Activated CD8-positive, alpha-beta T cell treated with anti-CD3 and anti-CD28 coated beads for 36 hours (primary cell): ENCODE results near the gene SRL. TPM values are rescaled to one million over a fixed set of nuclear protein-coding genes. Genes with fewer than 3 reads are reported as not detected.

Experiments
- ATAC-seq: fragments of 200-7000 bp; cut with Tn5 transposase; one replicate; pipeline ENCODE4 v1.10.0; 2021; ENCODE audit warnings: mild to moderate bottlenecking, moderate library complexity
- CTCF ChIA-PET: fragments of 350-600 bp; sonication (Branson Sonifier 250); formaldehyde crosslinking; loops from one replicate; lab custom pipeline; 2021; ENCODE audit warnings: antibody characterized with exemption; lab: Charles Lee
- POLR2A ChIA-PET: fragments of 350-600 bp; sonication (Branson Sonifier 250); formaldehyde crosslinking; loops from one replicate; lab custom pipeline; 2021; ENCODE audit warnings: antibody characterized with exemption; lab: Charles Lee
- DNase-seq: peaks from one replicate; pipeline ENCODE4 v3.0.0-alpha.2; 2020
- H3K27ac Mint-ChIP-seq: one replicate; pipeline ENCODE4 v1.8.0; 2021; ENCODE audit warnings: mild to moderate bottlenecking, mixed read lengths
- H3K27me3 Mint-ChIP-seq: one replicate; pipeline ENCODE4 v1.8.0; 2021; ENCODE audit warnings: mixed read lengths
- H3K36me3 Mint-ChIP-seq: one replicate; pipeline ENCODE4 v1.8.0; 2021; ENCODE audit warnings: low read depth, mixed read lengths
- H3K4me1 Mint-ChIP-seq: one replicate; pipeline ENCODE4 v1.8.0; 2021; ENCODE audit warnings: low read depth, mixed read lengths
- H3K4me3 Mint-ChIP-seq: one replicate; pipeline ENCODE4 v1.8.0; 2021; ENCODE audit warnings: mild to moderate bottlenecking, moderate library complexity, mixed read lengths
- H3K9me3 Mint-ChIP-seq: one replicate; pipeline ENCODE4 v1.8.0; 2021; ENCODE audit warnings: mixed read lengths
- CTCF ChIP-seq: fragments of 200-600 bp; IDR thresholded peaks from one replicate; pipeline ENCODE4 v1.8.0; 2022; ENCODE audit warnings: antibody characterized with exemption, mild to moderate bottlenecking
- intact Hi-C: fragments of 100-400 bp; cut with micrococcal nuclease; formaldehyde crosslinking; loops from one replicate; pipeline ENCODE4 v1.10.0; 2022
- total RNA-seq, 2 experiments: library from RNA; stranded (reverse); gene quantifications; one replicate each; pipeline ENCODE4 v1.2.3, GENCODE V29; 2021

Gene SRL
- total RNA-seq, 2 experiments from 2014 or later = not detected

GRCh38 chr16:4247460-4247784 is 5.5 kb upstream of the SRL start:
- CTCF ChIA-PET = no interaction called here
- H3K9me3 Mint-ChIP-seq = no peaks in the 10 kb centered on the region
- H3K27ac Mint-ChIP-seq = no peak overlapping the region
- H3K4me1 Mint-ChIP-seq = peaks cover 10% of the 10 kb centered on the region
- no peak for DNase-seq
- POLR2A ChIA-PET = no interaction called here
- no peaks in the 10 kb centered on the region for H3K27me3 Mint-ChIP-seq
- no peak overlapping the region for H3K4me3 Mint-ChIP-seq
- no peak for ATAC-seq
- TF ChIP-seq CTCF = no peak
- peaks cover 1% of the 10 kb centered on the region for H3K36me3 Mint-ChIP-seq
- intact Hi-C loops = no loop called here

GRCh38 chr16:4246777-4247459 is 5.0 kb upstream of the SRL start:
- Mint-ChIP-seq H3K36me3 (peaks cover 1% of the 10 kb centered on the region), H3K4me1 (peaks cover 10% of the 10 kb centered on the region), H3K4me3 (no peak overlapping the region), H3K9me3 (no peaks in the 10 kb centered on the region), H3K27me3 (no peaks in the 10 kb centered on the region), H3K27ac (no peak overlapping the region)
- ATAC-seq (no peak), DNase-seq (no peak)
- CTCF ChIA-PET = no interaction called here
- no peak for TF ChIP-seq CTCF
- intact Hi-C loops = no loop called here
- POLR2A ChIA-PET = no interaction called here

GRCh38 chr16:4245077-4245791 is 3.4 kb upstream of the SRL start:
- Mint-ChIP-seq H3K4me1 (peaks cover 10% of the 10 kb centered on the region), H3K27ac (no peak overlapping the region), H3K27me3 (no peaks in the 10 kb centered on the region), H3K4me3 (no peak overlapping the region), H3K9me3 (no peaks in the 10 kb centered on the region), H3K36me3 (no peaks in the 10 kb centered on the region)
- intact Hi-C loops = no loop called here
- no peak for TF ChIP-seq CTCF
- ATAC-seq (no peak), DNase-seq (no peak)
- ChIA-PET POLR2A (no interaction called here), CTCF (interaction anchor here (1.5 kb wide), 1 partner anchor 9 kb away, joined by 9 read pairs; no protein-coding TSS in a partner anchor)

- ChIA-PET POLR2A (no interaction called here), CTCF (interaction anchor here (1.5 kb wide), 1 partner anchor 10 kb away, joined by 9 read pairs; no protein-coding TSS in a partner anchor)
- H3K27ac Mint-ChIP-seq = no peak overlapping the region
- no peak for DNase-seq
- TF ChIP-seq CTCF = no peak
- H3K4me3 Mint-ChIP-seq = no peak overlapping the region
- peaks cover 6% of the 10 kb centered on the region for H3K4me1 Mint-ChIP-seq
- no peaks in the 10 kb centered on the region for H3K36me3 Mint-ChIP-seq
- no peak for ATAC-seq
- H3K27me3 Mint-ChIP-seq = no peaks in the 10 kb centered on the region
- H3K9me3 Mint-ChIP-seq = no peaks in the 10 kb centered on the region
- intact Hi-C loops = no loop called here
These were observed 2.6 kb upstream of the SRL start for GRCh38 chr16:4244254-4245076.
